ENCODE measurements around the gene TMEM253.

- TF ChIP-seq POLR2AphosphoS5 (IDR thresholded peaks at IDR 0.05; ENCODE audit: borderline replicate concordance, low read depth, low read length) (no peak), EZH2 (IDR thresholded peaks at IDR 0.05) (no peak), FOXP2 (optimal IDR thresholded peaks at IDR 0.05; ENCODE audit: control extremely low read depth, extremely low read length, insufficient read depth) (no peak)
Measured at GRCh38 chr14:21056520-21057163, 44.2 kb upstream of the TMEM253 start.

Measured in SK-N-MC (cell line).